Hepatocyte (in vitro differentiated cells): ENCODE results near the gene GNPAT.

Experiments used
- CTCF ChIP-seq: fragments of 200-600 bp; sonication (generic); IDR thresholded peaks from 2 replicates; pipeline ENCODE4 v1.5.1; 2016; ENCODE audit warnings: antibody characterized with exemption, mild to moderate bottlenecking; ENCODE audit not compliant: poor library complexity
- EZH2 ChIP-seq: fragments of 200-600 bp; sonication (generic); IDR thresholded peaks from 2 replicates; pipeline ENCODE4 v1.6.1; 2016; ENCODE audit warnings: antibody characterized with exemption, mild to moderate bottlenecking, borderline replicate concordance
- EZH2phosphoT487 ChIP-seq: fragments of 200-600 bp; sonication (generic); IDR thresholded peaks from one replicate; pipeline ENCODE4 v1.6.1; 2018; ENCODE audit warnings: antibody characterized with exemption, mild to moderate bottlenecking, low read depth, moderate library complexity; ENCODE audit not compliant: unreplicated experiment, severe bottlenecking

- TF ChIP-seq EZH2phosphoT487 = no peak
- no peak for TF ChIP-seq EZH2
- TF ChIP-seq CTCF = no peak
These were observed 23.6 kb downstream of the GNPAT start for GRCh38 chr1:231264642-231265041.
